Activated T-cell treated with anti-CD3 and anti-CD28 coated beads for 1 hour (primary cell): ENCODE measurements around the gene PRKN.

Experiments
- DNase-seq: peaks from one replicate; pipeline ENCODE4 v3.0.0-alpha.2; 2020; ENCODE audit warnings: low read depth

Gene PRKN

DNA sequence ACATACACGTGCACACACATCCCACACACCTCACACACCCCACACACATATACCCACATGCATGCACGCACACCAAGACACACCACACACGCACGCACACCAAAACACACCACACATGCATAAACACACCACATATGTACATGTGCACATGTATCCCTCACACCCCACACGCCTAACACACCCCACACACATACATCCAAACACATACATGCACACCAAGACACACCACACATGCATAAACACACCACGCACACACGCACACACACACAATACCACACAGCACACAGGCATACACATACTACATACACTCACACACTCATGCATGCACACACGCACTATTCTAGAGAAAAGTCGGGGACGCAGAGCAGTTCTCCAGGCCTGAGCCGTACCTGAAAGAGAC, 671.5 kb downstream of the PRKN start:
- no peak for DNase-seq

DNA sequence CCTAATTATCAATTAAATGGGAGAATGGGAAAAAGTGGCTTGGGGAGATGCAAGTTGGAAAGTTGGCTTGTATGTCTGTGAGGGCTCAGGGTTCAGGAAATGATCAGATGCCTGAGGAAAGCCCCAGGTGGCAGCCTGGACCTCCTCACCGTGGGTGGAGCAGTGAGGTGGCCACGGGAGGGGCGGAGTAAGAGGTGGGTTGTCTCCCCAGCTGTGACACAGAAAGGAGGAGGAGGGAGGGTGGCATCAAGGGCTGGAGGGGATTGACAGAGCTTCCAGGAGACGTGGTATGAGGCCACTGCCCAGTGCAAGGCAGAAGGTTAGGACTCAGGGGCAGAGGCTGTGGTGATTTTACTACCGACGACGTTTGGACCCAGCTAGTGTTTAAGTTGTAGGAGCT, 672.2 kb downstream of the PRKN start:
- DNase-seq = no peak

DNA sequence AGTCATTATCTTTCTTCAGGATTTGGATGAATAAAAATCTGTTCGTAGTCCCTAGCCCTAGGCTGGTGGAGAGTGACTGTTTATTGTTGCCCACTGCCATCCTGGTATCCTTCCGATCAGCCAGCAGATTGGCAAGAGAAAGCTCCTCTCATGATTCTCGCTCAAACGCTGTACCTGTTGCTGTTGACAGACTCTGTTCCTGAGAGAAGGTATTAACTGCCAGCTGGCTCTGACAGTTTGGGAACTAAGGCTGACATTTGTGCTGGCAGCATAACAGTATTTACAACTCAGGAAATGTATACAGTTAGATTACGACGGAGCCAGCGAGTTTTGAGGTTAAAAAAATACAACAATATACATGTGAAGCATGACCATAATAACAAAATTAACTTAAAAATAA, 674.5 kb downstream of the PRKN start:
- no peak for DNase-seq

DNA sequence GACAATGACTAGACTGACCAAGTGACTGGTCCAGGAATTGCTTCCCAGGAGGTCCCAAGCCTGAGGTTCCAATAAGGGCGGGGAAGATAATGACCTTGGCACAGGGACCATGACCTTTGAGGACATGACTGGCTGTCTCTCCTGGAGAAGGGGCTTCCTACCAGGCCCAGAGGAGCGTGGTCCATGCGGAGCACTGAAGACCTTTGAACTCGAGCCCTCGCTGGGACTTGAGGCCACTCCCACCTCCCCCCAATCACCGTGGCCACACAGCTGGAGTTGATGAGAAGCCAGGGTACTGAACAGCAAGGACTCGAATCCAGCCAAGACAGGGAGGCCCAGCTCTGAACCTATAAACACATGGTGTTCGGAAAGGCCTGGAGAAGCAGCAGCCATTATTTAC, 677.0 kb downstream of the PRKN start:
- DNase-seq = no peak

DNA sequence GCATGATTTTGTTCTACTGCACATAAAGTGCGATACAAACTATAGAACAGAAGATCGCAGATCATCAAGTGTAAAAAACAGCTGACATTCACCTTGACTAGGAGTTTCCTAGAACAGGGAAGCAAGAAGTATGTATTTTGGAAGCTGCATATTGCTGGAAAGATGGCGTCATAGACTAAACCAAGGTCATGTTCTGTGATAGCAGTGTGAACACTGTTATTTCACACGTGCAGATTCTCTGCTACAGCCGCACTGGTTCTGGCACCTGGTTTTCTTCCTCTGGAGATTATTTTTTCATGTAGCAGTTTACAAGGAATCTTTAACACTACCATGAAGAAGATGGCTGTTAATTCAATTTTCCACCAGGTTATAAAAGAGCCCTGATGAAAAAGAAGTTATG, 681.2 kb downstream of the PRKN start:
- DNase-seq = no peak

DNA sequence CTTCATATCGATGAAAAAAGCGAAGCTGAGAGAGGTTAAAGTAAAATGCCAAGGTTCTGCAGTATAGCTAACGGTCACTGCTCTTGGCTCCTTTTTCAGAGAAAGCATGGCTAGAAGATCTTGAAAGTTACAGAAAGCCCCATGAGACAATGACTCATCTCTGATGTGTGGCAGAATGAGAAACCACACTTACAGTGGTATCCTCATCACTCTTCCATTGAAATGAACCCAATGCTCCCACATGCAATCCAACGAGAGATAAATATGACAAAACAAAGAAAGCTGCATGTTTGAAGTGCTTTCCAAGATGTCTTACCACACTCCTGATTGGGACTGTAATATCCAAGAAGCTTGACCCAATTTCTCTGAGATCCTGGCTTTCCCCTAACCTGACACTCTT, 694.9 kb downstream of the PRKN start:
- no peak for DNase-seq

DNA sequence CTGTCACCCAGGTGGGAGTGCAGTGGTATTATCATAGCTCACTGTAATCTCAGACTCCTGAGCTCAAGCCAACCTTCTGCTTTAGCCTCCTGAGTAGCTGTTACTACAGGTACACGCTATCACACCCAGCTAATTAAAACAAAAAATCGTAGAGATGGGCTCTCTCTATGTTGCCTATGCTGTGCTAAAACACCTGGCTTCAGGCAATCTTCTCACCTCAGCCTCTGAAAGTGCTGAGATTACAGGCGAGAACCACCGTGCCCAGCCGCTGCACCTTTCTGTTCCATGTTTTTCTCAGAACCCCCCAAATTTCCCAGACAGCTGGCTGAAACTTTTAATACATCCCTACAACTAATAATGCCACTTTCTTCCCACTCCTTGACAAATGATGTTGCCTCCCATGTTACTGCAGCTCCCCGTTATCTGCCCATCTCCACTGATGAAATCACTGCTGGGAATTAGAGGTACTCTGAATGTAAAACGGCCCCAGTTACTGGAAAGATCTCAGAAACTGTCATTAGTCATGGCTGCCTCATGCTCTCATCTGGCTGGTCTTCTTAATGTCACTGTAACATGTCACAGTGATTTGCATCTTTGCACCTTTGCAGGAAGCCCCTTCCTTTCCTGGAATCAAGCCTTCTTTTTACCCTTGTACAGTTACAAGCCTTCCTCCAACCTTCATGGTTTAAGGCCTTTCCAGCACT, 697.5 kb downstream of the PRKN start:
- DNase-seq = no peak

DNA sequence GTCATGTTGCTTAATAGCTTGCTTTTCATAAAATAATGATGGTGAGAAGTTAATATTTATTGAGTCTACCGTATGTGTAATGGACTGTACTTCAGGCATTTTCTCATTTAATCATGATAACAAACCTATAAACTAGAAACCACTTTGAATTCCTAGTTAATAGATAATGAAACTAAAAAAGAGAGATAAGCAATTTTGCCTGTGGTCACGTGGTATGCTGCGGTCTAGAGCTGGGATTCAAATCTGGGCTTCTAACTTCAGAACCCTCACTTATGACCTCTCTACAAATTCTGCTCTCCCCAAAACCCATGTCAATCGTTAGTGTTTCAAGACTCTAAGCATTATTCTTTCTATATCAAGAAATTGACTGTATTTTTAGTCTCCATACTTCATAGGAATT, 700.7 kb downstream of the PRKN start:
- no peak for DNase-seq

DNA sequence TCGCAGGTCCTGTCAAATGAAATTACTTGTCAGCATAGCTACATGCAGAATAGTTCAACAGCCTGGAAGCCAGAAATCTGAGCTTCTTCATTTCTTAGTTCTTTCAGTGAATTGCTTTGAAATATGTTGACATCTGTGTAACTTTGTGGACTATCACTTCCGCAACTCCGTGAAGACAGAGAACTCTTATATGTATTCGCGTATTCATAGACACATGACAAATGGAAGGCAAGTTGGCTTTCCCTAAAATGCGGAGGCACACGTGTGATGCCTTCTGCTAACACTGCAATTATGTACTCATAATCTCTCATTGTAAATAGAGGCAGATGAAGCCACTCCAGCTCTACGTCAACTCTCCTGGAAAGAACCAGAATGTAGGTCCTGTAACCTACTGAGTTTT, 701.5 kb downstream of the PRKN start:
- no peak for DNase-seq

DNA sequence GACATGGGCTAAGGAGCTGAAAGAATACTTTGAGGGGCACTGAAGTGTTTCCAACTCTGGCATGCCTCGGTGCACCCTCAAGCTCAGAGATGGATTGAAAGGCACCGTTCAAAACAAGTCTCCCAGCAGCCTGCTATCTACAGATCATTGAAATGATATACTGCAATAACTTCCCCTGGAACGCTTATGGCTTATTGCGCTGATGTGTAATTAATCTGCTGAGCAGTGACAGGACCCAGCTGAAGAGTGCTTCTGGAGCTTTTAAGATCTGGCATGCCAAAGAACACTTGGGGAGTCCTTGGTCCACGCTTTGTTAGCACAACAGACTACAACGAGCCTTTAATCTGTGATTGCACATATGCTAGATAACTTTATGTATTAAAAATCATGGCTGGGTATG, 708.2 kb downstream of the PRKN start:
- DNase-seq = no peak

DNA sequence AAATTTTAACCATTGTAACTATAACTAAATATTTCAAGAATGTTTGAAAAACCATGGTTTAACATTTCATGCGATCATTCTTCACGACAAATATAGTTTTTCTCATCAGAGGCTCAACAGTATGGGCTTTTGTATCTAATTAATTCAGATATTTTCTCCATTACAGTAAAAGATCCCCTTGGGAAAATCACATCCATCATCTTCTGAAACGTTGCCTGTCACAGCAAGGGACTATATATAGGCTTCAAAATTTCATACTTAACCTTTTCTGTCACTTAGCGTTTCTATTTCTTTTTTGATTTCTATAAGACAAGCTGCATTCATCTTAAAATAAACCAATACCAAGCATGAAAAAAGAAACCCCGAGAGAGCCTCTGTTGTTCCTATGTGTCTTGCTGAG, 710.0 kb downstream of the PRKN start:
- DNase-seq = no peak

DNA sequence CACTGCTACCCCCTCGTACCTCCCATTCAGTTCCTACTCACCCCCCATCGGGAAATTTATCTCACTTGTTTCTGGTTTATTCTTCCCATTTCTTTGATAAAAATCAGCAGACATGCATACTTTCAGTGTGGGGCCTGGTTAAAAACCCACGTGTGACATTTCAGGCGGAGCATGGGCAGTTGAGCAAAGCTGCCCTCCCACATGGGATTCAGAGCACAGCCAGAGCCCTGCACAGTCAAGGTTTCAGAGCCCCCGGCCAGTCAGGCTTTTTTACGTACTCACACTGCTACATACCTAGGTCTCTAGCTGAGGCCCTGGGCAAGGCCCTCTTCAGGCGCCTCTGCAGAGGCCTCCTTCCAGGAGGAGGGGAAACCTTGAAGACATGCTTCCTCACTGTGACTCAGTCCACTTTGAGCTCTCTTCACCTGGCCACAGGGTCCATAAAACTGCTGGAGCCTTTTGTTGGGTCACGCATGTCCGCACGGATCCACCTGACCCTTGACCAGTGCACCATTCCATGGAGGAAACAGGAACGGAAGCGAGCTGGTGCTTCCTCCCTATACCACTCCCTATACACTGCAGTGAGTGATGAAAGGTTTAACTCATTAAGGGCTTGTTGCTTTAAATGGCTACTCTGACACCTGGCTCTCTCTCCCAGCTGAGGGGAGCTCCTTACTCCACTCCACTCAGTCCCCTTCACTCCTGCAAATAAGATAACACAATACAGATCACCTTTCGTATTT, 713.3 kb downstream of the PRKN start:
- no peak for DNase-seq

DNA sequence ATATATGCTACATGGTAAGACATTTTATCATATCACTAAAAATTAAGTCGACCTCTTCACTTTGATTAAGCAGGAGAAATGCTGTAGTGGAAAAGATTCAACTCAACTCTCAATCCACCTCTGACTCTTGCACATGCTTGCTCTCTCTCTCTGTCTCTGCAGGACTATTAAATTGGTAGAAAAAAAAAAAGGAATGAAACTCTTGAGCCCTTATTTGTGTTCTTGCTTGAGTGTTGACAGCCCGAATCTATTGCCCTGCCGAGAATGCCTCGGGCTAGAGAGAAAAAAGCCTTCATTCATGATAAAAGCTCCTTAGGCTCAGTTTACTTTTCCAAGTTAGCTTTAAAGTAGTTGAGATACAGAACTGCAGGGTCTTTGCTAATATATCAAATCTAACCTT, 722.2 kb downstream of the PRKN start:
- DNase-seq = no peak

DNA sequence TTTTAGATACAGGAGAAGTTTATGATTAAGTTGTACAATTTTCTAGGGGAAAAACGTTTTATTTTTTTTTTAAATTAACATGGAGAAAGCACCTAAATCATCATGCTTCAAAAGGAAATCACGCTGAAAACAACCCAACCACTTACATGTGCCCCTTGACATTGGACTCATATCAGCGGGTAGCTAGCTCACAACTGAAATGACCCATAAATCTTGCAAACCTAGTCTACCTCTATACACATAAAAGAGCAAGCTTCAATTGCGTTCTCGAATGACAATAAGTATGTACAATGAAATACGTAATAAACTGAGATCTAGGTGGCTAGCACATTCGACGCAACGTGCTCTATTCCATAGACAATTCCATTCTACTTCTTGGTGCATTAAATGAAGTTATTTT, 730.8 kb downstream of the PRKN start:
- no peak for DNase-seq

DNA sequence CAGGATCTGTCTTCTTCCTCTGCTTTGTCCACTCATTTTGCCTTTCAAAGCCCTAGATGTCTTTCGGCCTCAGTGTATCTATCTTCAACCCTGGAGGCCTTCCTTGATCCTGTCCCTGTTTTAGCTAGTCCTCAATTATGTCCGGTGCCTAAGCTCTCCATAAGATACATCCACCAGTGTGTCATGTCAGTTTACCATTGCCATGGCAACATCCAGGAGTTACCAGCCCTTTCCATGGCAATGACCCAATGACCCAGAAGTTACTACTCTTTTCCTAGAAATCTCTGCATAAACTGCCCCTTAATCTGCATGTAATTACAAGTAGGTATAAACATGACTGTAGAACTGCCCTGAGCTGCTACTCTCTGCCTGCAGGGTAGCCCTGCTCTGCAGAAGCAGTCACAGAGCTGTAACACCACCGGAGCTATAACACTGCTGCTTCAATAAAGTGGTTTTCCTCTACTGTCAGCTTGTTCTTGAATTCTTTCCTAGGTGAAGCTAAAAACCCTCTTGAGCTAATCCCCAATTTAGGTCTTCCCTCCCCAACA, 741.6 kb downstream of the PRKN start:
- DNase-seq = no peak

DNA sequence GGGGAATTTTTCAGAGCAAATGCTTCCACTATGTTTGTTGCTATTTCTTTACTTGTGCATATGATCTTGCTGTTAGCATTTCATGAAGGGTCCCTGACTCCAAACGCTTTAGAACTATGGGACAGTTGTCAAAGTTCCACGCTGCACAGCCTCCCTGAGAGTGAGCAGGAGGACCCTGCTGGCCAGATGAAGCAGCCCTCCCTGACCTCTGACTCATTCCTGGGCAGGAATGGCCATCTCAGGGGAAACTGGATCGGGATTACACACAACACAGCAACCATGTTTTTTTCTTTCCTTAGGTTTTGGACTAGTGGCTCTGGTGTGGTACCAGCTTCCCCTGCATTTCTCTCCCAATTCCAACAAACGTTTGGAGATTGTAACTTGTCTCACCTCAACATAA, 742.9 kb downstream of the PRKN start:
- no peak for DNase-seq

DNA sequence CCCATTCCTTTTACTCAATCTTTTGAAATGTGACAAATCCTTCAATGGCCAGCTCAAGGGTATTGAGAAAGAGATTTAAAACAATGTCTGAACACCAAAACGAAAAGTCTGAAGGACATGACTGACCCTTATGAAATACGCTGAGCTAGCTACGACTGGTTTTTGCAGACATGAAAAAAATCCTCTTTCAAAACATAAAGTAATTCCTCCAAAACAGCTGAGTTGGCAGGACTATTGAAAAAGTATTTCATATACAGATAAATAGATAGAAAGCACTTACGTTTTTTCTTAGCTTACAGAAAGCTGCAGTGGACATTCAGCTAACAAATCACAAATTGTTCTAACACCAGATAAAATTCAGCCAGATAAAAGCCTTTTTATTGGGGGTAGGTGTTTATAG, 751.0 kb downstream of the PRKN start:
- no peak for DNase-seq

DNA sequence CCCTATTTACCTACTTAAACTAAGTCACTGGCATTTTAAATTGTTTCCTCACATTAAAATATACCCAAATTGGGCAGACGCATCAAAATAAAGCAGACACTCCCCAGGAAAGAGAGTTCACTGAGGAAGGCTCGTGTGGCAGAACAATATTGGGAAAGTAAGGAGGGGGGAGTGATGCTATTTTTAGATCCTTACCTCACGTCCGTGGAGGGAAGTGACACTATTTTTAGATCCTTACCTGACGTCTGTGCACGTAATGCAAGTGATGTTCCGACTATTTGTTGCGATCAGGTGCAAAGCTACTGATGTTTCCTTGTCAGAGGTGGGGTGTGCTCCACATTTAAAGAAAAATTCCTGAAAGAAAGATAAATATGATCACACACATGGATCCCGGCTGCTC, 754.5 kb downstream of the PRKN start:
- no peak for DNase-seq

DNA sequence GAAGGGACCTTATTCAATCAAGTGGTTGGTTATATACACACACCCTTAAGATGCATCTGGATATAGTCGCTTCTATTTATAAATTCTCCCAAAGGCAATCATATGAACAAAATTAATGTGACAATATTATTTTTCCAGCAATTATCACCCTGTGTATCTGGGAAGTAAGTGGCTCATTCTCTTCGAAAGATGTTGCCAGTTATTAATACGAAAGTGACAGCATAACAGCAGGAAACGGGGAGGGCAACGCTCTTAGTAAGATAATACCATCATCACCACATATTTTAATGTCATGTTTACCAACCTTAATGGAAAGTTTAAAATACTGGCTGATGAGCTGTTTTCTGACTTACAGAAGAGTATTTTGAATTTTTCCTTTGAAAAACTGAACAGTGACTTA, 756.5 kb downstream of the PRKN start:
- no peak for DNase-seq

DNA sequence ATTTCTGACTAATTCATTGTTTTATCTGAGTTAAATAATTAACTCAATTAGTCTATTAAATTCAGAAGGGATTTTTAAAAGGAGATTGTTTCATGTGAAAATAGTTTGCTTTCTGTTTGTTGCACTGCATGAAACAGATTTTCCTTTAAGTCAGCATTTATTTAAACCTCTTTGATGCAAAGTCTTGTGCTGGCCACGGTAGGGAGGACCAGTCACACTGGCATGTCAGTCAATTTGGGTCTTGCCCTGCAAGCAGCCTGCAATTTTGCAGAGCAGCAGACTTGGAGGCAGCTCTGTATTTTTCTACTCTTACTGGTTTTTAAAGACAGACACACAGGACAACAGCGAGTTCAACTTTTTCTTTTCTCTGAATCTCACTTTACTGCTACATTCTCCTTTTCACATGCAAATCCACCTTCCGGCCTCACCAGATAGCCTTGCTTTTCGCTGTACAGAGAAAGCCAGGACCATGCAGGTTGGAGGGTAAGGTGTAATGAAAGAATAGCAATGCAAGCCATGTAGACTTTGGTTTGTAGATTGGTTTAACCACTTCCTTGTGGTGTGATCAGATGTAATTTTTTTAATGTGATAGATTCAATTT, 763.8 kb downstream of the PRKN start:
- DNase-seq = no peak

DNA sequence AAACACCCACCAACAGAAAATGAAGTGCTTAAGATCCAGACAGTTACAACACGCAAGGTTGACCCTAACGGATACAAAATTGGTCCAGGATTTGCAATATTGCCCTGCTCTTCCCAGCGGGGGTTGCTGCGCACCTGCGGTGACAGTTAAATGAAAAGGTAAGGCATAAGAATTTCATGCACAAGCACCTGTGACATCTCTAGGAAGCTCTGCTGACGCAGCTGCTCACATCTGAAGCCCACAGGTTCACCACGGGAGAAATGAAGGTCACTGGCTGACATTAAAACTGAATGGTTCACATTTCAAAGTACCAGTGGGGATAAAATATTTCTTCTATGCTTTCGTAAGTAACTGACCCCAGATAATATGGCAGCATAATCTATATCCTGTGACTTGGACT, 764.4 kb downstream of the PRKN start:
- no peak for DNase-seq

DNA sequence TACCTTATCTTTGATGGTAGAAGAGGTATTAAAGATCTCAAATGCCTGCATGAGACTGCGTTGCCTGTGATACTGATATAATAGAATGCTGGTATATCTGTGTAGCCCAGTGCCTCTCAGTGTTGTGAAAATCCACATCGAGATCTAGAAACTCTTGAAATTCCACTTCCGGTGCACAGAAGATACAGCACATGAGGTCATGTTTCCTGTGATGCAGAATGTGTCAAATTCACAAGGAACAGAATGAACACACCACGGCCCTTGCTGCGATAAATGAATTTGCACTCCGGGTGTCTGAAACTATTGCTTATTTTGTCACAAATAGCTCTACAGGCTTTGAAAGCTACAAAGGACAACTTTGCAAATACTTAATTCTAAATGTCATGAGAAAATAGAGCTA, 765.8 kb downstream of the PRKN start:
- no peak for DNase-seq

DNA sequence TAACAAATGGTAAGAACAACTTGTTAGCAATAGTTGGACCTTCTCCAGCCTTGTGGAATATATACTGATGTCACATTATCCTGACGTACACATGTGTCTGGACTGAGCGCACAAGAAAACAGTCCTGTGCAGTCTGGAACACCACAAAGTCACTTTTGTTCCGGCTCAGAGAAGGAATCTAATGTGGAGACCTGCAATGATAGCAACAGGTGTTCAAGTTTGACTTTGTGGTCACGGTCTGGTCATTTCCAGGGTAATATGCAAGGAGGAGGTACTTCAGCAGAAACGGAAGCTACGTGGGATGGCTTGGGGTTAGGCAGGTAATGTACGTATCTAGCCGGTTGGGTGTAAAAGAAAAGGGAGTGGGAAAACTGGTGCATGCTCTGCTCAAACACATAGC, 766.5 kb downstream of the PRKN start:
- no peak for DNase-seq
